Measurements from ENCODE around the gene IRX6. TPM values are rescaled to one million over a fixed set of nuclear protein-coding genes. Genes with fewer than 3 reads are reported as not detected.

IRX6 gene
- total RNA-seq, 1 donor from 2014 or later = not detected

- H3K4me3 Mint-ChIP-seq (ENCODE audit: low read depth) = no peak overlapping the region
- no peaks in the 10 kb centered on the region for H3K27me3 Mint-ChIP-seq (ENCODE audit: low read depth)
- H3K9me3 Mint-ChIP-seq = no peaks in the 10 kb centered on the region
- DNase-seq (ENCODE audit: low spot score) = no peak
- intact Hi-C loops (cut with micrococcal nuclease) = no loop called here
- no peaks in the 10 kb centered on the region for H3K4me1 Mint-ChIP-seq (ENCODE audit: low read depth)
- no peak overlapping the region for H3K27ac Mint-ChIP-seq
- H3K36me3 Mint-ChIP-seq (ENCODE audit: low read depth) = no peaks in the 10 kb centered on the region
Measured at GRCh38 chr16:55292491-55292890, 31.5 kb upstream of the IRX6 start.

DNA sequence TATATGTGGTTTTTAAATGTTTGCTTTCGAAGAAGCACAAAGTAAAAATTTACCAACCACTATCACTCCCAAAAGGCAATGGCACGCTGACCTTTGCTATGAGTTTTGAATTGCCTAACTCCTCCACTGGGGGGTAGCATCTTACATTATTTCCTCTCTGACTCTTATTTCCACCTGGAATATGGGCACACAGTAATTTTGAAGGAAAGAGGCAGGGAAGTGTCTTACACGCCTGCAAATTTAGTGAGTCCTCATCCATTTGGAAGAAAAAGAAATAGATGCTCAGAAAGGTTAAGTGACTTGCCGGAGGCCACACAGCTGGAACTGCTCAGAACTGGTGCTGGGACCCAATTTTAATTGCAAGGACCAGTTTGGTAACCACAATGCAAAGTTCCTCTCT is 29.9 kb upstream of the IRX6 start:
- Mint-ChIP-seq H3K36me3 (ENCODE audit: low read depth) (no peaks in the 10 kb centered on the region), H3K4me1 (ENCODE audit: low read depth) (no peaks in the 10 kb centered on the region), H3K4me3 (ENCODE audit: low read depth) (no peak overlapping the region), H3K27ac (no peak overlapping the region), H3K27me3 (ENCODE audit: low read depth) (no peaks in the 10 kb centered on the region), H3K9me3 (no peaks in the 10 kb centered on the region)
- intact Hi-C loops (cut with micrococcal nuclease) = no loop called here
- DNase-seq (ENCODE audit: low spot score) = no peak

- no peak overlapping the region for H3K4me3 Mint-ChIP-seq (ENCODE audit: low read depth)
- no peak for DNase-seq (ENCODE audit: low spot score)
- no peaks in the 10 kb centered on the region for H3K4me1 Mint-ChIP-seq (ENCODE audit: low read depth)
- H3K27me3 Mint-ChIP-seq (ENCODE audit: low read depth) = no peaks in the 10 kb centered on the region
- no peaks in the 10 kb centered on the region for H3K9me3 Mint-ChIP-seq
- H3K27ac Mint-ChIP-seq = no peak overlapping the region
- intact Hi-C loops (cut with micrococcal nuclease) = no loop called here
- H3K36me3 Mint-ChIP-seq (ENCODE audit: low read depth) = no peaks in the 10 kb centered on the region
Measured at GRCh38 chr16:55294931-55295342, 29.1 kb upstream of the IRX6 start.

DNA sequence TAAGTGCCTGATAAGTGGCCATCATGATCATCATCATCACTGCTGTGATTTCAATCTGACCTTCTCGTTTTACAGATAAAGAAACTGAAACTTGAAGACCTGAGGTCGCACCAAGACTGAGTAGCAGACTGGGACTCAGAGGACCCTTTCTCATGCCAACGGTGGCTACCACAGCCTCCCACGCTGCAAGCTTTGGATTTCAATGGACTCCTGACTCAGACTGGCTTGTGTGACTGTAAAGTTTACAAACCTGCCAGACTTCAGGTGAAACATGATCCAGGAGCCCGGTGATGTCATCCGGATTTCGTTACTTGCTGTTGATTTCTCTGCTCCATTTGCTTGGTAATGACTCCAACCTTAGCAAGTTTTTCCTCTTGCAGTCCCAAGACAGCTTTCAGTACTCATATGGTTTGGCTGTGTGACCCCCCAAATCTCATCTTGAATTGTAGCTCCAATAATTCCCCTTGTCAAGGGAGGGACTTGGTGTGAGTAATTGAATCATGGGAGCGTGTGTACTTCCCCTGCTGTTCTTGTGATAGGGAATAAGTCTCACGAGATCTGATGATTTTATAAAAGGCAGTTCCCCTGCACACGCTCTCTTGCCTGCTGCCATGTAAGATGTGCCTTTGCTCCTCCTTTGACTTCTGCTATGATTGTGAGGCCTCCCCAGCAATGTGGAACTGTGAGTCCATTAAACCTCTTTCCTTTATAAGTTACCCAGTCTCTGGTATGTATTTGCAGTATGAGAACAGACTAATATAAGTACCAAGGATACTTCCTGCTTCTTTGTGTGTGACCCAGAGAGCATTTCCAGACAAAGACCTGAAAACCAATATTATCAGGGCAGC is 26.7 kb upstream of the IRX6 start:
- H3K4me3 Mint-ChIP-seq (ENCODE audit: low read depth) = no peak overlapping the region
- DNase-seq (ENCODE audit: low spot score) = no peak
- no peaks in the 10 kb centered on the region for H3K36me3 Mint-ChIP-seq (ENCODE audit: low read depth)
- no peaks in the 10 kb centered on the region for H3K9me3 Mint-ChIP-seq
- no peaks in the 10 kb centered on the region for H3K4me1 Mint-ChIP-seq (ENCODE audit: low read depth)
- no peaks in the 10 kb centered on the region for H3K27me3 Mint-ChIP-seq (ENCODE audit: low read depth)
- intact Hi-C loops (cut with micrococcal nuclease) = no loop called here
- no peak overlapping the region for H3K27ac Mint-ChIP-seq

- no peak for DNase-seq (ENCODE audit: low spot score)
- Mint-ChIP-seq H3K4me1 (ENCODE audit: low read depth) (no peaks in the 10 kb centered on the region), H3K27ac (no peak overlapping the region), H3K27me3 (ENCODE audit: low read depth) (no peaks in the 10 kb centered on the region), H3K4me3 (ENCODE audit: low read depth) (no peak overlapping the region), H3K36me3 (ENCODE audit: low read depth) (no peaks in the 10 kb centered on the region), H3K9me3 (no peaks in the 10 kb centered on the region)
- intact Hi-C loops (cut with micrococcal nuclease) = no loop called here
Measured at GRCh38 chr16:55297910-55298479, 26.0 kb upstream of the IRX6 start.

DNA sequence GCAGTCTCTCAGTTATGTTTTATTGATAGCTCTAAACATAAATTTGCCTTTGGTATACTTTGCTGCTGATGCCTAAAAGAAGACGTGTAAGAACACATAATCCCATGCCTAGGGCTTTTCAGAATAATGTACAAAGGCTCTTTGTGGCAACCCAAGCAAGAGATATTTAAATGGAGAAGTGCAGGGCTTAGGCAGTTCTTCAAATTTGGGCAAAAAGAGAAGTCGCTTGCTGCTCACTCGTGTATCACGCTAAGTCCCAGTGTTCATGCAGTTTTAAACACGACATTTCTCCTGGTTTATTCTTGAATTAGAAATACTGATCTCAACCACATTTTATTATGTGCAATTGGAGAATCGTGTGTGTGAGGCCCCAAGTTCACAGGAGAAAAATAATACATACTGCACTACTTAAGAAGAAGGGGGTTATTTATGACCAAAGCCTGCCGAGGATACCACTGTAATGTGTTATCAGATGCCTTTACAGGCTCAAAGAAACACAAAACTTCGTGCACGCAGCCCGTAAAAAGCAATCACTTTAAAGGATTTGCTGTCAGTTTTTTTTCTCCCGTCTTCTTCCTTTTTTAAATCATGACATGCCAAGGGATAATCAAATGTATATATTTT is 22.5 kb upstream of the IRX6 start:
- no peak for DNase-seq (ENCODE audit: low spot score)
- no peaks in the 10 kb centered on the region for H3K9me3 Mint-ChIP-seq
- intact Hi-C loops (cut with micrococcal nuclease) = no loop called here
- H3K27ac Mint-ChIP-seq = no peak overlapping the region
- no peak overlapping the region for H3K4me3 Mint-ChIP-seq (ENCODE audit: low read depth)
- no peaks in the 10 kb centered on the region for H3K36me3 Mint-ChIP-seq (ENCODE audit: low read depth)
- H3K4me1 Mint-ChIP-seq (ENCODE audit: low read depth) = no peaks in the 10 kb centered on the region
- no peaks in the 10 kb centered on the region for H3K27me3 Mint-ChIP-seq (ENCODE audit: low read depth)

- H3K27me3 Mint-ChIP-seq (ENCODE audit: low read depth) = no peaks in the 10 kb centered on the region
- no peaks in the 10 kb centered on the region for H3K36me3 Mint-ChIP-seq (ENCODE audit: low read depth)
- H3K4me1 Mint-ChIP-seq (ENCODE audit: low read depth) = no peaks in the 10 kb centered on the region
- no peaks in the 10 kb centered on the region for H3K9me3 Mint-ChIP-seq
- H3K4me3 Mint-ChIP-seq (ENCODE audit: low read depth) = no peak overlapping the region
- intact Hi-C loops (cut with micrococcal nuclease) = no loop called here
- no peak overlapping the region for H3K27ac Mint-ChIP-seq
- DNase-seq (ENCODE audit: low spot score) = no peak
Measured at GRCh38 chr16:55302635-55303034, 21.4 kb upstream of the IRX6 start.

GRCh38 chr16:55308973-55309372 is 15.0 kb upstream of the IRX6 start:
- DNase-seq (ENCODE audit: low spot score) = no peak
- no peaks in the 10 kb centered on the region for H3K4me1 Mint-ChIP-seq (ENCODE audit: low read depth)
- no peaks in the 10 kb centered on the region for H3K27me3 Mint-ChIP-seq (ENCODE audit: low read depth)
- H3K27ac Mint-ChIP-seq = no peak overlapping the region
- H3K36me3 Mint-ChIP-seq (ENCODE audit: low read depth) = no peaks in the 10 kb centered on the region
- intact Hi-C loops (cut with micrococcal nuclease) = no loop called here
- no peaks in the 10 kb centered on the region for H3K9me3 Mint-ChIP-seq
- H3K4me3 Mint-ChIP-seq (ENCODE audit: low read depth) = no peak overlapping the region

DNA sequence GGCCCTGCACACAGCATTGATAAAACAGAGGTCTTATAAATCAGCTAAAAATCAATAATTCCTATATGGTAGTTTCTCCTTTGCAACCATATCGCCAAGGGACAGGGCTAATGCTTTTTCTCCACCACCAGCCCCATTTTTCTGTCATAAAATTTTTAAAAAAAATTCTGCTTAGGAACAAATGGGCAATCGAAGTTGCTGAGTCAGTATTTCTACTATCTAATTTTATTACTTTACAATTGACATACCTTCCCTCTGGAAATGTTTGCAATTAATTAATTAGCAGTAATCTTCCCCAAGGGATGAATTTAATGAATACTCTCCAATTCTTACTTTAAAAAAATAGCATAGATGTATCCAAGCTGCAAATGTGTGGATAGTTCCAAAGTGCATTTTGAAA is 1.7 kb upstream of the IRX6 start:
- Mint-ChIP-seq H3K36me3 (ENCODE audit: low read depth) (no peaks in the 10 kb centered on the region), H3K27me3 (ENCODE audit: low read depth) (peaks cover 28% of the 10 kb centered on the region), H3K4me1 (ENCODE audit: low read depth) (no peaks in the 10 kb centered on the region), H3K4me3 (ENCODE audit: low read depth) (no peak overlapping the region), H3K27ac (no peak overlapping the region), H3K9me3 (no peaks in the 10 kb centered on the region)
- intact Hi-C loops (cut with micrococcal nuclease) = no loop called here
- DNase-seq (ENCODE audit: low spot score) = no peak

GRCh38 chr16:55324285-55325079 is 479 bp downstream of the IRX6 start:
- Mint-ChIP-seq H3K4me3 (ENCODE audit: low read depth) (no peak overlapping the region), H3K27ac (no peak overlapping the region), H3K27me3 (ENCODE audit: low read depth) (peaks cover 47% of the 10 kb centered on the region), H3K9me3 (no peaks in the 10 kb centered on the region), H3K36me3 (ENCODE audit: low read depth) (no peaks in the 10 kb centered on the region), H3K4me1 (ENCODE audit: low read depth) (no peaks in the 10 kb centered on the region)
- intact Hi-C loops (cut with micrococcal nuclease) = loop anchor here (5.0 kb wide), 1 partner anchor 1037 kb away; the partner anchor contains the start of gene IRX3
- no peak for DNase-seq (ENCODE audit: low spot score)

DNA sequence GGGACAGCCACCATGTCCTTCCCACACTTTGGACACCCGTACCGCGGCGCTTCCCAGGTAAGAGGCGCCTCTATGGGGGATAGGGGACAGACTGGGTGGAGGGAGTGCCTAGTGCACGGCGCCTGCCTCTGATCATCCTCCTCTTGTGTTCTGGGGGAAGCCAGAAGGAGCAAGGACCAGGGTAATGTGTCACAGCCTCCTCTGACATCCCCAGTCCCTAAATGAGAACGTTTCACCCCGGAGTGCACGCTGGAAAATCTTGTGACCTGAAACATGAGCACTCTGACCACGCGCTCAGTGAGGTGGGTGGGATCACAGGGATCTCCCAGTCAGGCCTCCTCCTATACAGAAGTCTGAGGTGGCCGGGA is 1.1 kb downstream of the IRX6 start:
- no peaks in the 10 kb centered on the region for H3K36me3 Mint-ChIP-seq (ENCODE audit: low read depth)
- H3K4me1 Mint-ChIP-seq (ENCODE audit: low read depth) = no peaks in the 10 kb centered on the region
- no peak overlapping the region for H3K4me3 Mint-ChIP-seq (ENCODE audit: low read depth)
- no peak overlapping the region for H3K27ac Mint-ChIP-seq
- no peak for DNase-seq (ENCODE audit: low spot score)
- intact Hi-C loops (cut with micrococcal nuclease) = loop anchor here (5.0 kb wide), 1 partner anchor 1038 kb away; the partner anchor contains the start of gene IRX3
- peaks cover 53% of the 10 kb centered on the region for H3K27me3 Mint-ChIP-seq (ENCODE audit: low read depth)
- H3K9me3 Mint-ChIP-seq = no peaks in the 10 kb centered on the region

DNA sequence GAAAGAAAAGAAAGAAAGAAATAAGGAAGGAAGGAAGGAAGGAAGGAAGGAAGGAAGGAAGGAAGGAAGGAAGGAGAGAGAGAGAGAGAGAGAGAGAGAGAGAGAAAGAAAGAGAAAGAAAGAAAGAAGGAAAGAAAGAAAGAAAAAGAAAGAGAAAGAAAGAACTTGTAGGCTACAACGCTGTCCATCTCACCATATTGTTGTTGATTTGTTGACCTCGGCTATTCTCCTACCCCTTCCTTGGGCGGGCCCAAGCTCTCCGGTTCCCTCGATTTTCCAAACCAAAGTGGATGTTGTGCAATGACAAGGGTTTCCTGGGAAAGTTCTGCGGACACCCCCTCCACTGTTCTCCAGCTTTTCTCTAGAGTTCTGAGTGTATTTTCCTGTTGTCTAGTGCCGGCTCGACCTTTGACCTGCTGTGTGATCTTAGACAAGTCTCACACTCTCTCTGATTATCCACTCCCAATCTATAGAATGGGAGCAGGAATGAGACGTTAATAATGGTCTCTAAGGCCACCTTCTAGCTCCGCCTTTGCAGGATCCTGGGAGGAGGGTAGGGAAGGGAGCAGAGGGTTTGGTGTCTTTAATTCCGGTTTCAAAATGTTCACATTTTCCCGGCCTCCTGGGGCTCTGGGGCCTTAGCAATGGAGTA is 1.6 kb downstream of the IRX6 start:
- Mint-ChIP-seq H3K27me3 (ENCODE audit: low read depth) (peaks cover 58% of the 10 kb centered on the region), H3K9me3 (no peaks in the 10 kb centered on the region), H3K36me3 (ENCODE audit: low read depth) (no peaks in the 10 kb centered on the region), H3K4me3 (ENCODE audit: low read depth) (no peak overlapping the region), H3K4me1 (ENCODE audit: low read depth) (no peaks in the 10 kb centered on the region), H3K27ac (no peak overlapping the region)
- DNase-seq (ENCODE audit: low spot score) = no peak
- intact Hi-C loops (cut with micrococcal nuclease) = loop anchor here (5.0 kb wide), 1 partner anchor 1038 kb away; the partner anchor contains the start of gene IRX3
